GM21381 (cell line): ENCODE results near the gene KRTAP22-2.

ENCODE experiments used
- ATAC-seq: cut with Tn5 transposase; IDR thresholded peaks from one replicate; pipeline ENCODE4 v1.9.1; 2021; ENCODE audit warnings: mild to moderate bottlenecking, moderate library complexity; ENCODE audit not compliant: unreplicated experiment

KRTAP22-2 gene

DNA sequence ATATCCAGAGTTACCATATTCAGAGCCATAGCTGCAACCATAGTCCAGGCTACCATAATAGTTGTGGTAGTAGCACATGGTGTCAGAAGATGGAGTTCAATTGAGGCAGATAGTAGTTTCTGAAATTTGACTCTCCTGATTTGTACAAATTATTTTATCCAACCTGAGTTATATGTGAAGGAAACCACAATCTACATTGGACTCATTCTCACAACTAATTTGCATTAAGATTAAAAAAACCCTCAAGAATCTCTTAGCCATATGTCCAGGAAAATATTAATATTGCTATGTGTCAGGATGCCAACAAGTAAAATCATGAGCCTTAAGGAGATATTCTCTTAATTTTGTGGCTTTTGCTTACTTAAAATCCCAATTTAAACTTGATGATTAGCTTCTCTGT, at the start of gene KRTAP22-2:
Gene KRTAP22-2 (minus strand): TSS at position 101 of the 400 bp plus-strand sequence.
- ATAC-seq = no peak

DNA sequence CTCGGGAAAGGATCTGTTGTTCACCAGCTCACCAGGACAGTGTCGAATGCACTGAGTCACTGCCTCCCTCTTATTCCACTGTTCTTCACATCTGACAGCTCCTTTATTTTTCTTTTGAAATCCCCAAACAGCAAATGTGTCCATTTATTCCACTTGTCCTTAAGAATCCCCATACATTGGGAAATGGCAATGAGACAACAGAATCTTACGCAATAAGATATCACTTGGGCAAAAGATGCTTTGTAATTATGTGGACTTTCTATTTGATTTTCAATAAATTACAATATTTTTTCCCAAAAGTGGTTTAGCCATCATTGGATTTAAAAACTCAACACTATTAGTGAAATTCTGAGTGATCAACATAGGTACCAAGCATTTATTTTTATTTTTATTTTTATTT, 48.5 kb upstream of the KRTAP22-2 start:
- no peak for ATAC-seq

DNA sequence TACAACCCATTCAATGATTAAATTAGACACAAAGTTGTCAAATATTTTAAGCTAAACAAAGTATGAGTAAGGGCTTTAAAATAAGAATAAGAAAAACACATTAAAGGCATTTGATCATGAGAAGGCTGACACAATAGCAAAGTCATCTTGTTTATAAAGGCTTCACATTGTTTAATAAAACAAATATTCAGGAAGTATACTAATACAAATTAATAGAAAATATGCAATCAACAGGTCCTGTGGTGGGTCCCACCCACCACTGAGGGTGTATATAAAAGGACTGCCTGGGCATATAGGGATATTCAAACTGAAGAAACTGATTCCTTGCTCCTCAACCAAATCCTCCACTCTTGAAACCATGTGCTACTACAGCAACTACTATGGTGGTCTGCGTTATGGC, 44.7 kb upstream of the KRTAP22-2 start, which contains the start of gene KRTAP20-2:
Gene KRTAP20-2 (plus strand): TSS at position 301 of the 400 bp plus-strand sequence. CDS start 58 bp downstream, at position 359.
- ATAC-seq = no peak

DNA sequence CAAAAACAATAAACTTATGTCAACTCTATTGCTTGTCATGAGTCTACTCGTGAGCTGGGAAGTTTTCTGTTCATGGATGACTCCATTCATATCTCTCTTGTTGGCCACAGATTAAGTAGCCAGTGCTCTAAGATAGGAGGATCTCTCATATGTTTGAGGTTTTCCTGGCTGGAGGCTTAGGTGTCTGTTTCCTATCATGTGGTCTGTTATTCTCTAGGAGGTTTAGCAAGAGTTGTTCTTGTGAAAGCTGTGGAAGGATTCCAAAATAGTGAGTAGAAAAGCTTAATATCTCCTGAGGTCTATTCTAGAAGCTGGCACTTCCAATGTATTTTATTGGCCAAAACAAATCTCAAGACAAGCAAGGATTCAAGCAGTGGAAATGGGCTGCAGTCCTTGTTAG, 39.0 kb upstream of the KRTAP22-2 start:
- no peak for ATAC-seq

DNA sequence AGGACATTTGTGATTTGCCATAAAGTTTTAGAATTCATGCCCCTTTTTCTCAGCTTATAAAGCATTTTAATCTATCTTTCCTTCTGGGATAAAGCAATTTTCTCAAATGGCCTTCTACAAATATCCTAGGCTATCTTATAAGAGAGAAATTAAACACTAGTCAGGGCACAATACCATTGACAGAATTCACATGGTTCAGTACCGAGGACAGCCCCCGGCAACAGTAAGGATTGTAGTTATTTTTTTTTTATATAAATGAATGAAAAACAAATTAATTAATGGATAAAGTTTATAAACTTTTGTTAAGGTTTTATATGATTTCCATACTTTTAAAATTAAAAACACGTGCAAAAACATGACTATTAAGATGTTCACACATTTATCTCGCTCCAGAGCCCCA, 37.9 kb upstream of the KRTAP22-2 start:
- no peak for ATAC-seq

DNA sequence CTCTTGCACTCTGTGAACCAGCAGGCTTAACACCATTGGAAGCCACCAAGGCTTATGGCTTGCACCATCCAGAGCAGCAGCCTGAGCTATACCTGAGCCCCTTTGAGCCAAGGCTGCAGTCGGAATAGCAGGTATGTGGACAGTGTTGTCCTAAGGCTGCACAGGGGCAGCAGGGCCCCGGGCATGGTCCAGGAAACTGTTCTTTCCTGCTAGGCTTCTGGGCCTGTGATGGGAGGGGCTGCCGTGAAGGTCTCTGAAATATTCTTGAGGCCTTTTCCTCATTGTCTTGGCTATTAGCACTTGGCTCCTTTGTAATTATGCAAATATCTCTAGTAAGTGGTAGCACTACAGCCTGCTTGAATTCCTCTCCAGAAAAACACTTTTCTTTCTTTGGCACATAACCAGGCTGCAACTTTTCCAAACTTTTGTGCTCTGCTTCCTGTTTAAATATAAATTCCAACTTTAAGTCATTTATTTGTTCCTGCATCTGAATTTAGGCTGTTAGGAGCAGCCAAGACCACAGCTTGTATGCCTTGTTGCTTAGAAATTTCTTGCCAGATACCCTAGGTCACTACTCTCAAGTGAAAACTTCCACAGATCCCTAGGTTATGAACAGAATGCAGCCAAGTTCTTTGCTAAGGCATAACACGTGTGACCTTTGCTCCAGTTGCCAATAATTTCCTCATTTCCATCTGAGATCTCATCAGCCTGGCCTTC, 35.4 kb upstream of the KRTAP22-2 start:
- ATAC-seq = no peak

DNA sequence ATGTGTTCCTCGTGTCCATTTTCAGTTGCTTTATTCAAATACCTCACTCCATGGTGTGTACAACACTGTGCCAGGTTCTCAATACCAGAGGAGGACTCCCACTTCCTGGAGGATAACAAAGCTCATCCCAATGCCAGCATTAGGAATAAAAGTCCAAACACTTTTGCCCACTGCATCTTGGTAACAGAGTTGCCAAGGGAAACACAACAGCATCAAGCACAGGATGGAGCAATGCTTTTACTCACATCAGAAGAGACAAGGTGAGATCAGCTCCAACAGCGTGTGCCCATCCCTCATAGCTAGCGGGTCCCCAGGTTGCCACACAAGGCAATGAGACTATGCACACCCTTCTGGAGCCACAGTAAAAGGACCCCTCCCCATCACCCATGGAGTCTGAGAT, 33.2 kb upstream of the KRTAP22-2 start:
- ATAC-seq = no peak

- no peak for ATAC-seq
Measured at GRCh38 chr21:30620522-30620921, 30.3 kb upstream of the KRTAP22-2 start, which contains the start of gene KRTAP20-4. Gene KRTAP20-4 (plus strand): TSS chr21:30620627.

DNA sequence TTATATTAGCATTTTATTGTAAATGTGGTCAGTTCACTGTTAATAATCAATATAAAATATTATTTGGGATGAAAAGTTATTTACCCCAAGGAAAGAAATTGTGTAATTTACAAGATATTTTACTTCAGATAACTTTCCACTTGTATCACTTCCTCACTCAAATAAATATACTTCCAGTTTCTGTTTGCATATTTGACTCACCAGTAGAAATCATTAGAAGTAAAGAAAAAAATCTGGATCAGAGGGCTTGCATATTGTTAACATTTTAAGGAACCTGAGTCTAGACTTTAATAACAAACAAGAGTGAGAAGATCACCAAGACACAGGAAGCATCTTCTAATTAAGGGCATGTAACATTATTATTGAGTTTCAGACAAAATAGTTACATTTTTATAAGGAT, 29.9 kb upstream of the KRTAP22-2 start:
- ATAC-seq = no peak

GRCh38 chr21:30616125-30616524, 25.9 kb upstream of the KRTAP22-2 start, which contains the start of gene KRTAP20-1:
Gene KRTAP20-1 (plus strand): TSS chr21:30616425. CDS start chr21:30616455, 30 bp downstream.
- ATAC-seq = no peak

GRCh38 chr21:30615199-30615598, 25.0 kb upstream of the KRTAP22-2 start:
- no peak for ATAC-seq

DNA sequence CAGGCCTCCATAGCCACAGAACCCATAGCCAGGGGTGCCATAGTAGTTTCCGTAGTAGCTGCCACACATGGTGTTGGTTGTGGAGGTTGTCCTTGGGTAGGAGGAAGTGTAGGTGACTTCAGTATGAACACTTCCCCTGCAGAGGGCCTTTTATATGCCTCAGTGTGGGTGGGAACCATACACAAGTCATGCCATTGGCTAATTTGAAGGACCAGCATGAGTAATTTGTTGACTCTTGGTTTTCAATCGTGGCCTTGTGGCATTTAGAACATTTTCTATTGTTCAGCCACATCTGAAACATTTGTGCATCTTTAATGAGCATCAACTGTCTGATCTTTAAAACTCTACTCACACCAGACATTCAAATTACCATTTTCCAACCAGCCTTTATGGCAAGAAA, 23.6 kb upstream of the KRTAP22-2 start, which contains the start of gene KRTAP6-1:
Gene KRTAP6-1 (minus strand): TSS at position 95 of the 400 bp plus-strand sequence. CDS start 26 bp downstream, at position 69.
- no peak for ATAC-seq

- ATAC-seq = no peak
Measured at GRCh38 chr21:30612132-30612531, 21.9 kb upstream of the KRTAP22-2 start.

GRCh38 chr21:30605968-30606367, 15.8 kb upstream of the KRTAP22-2 start:
- ATAC-seq = no peak

DNA sequence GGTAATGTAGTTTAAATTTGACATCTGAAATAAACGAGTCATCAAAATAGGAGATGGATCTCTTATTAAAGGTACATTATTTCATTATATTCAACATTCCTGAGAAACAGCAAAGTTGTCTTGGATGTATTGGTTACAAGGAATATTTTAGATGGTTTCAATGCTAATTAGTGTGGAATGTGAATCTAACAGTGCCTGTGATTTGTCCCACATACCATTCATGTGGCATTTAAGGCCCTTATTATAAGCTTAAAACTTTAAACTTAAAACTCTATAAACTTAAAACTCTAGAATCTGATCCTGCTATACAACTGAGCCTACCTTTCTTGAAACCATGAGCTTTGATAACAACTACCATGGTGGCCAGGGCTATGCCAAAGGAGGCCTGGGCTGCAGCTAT, 10.6 kb upstream of the KRTAP22-2 start, which contains the start of gene KRTAP22-1:
Gene KRTAP22-1 (plus strand): TSS at position 301 of the 400 bp plus-strand sequence.
- no peak for ATAC-seq

GRCh38 chr21:30598802-30599201, 8.6 kb upstream of the KRTAP22-2 start, which contains the start of gene KRTAP6-2:
Gene KRTAP6-2 (minus strand): TSS chr21:30598902. CDS start chr21:30598874, 28 bp downstream.
- ATAC-seq = no peak

- ATAC-seq = no peak
Measured at GRCh38 chr21:30592140-30592539, 1.9 kb upstream of the KRTAP22-2 start, which contains the start of gene KRTAP6-3. Gene KRTAP6-3 (plus strand): TSS chr21:30592440. CDS start chr21:30592446, 6 bp downstream.

GRCh38 chr21:30582870-30583269, 7.3 kb downstream of the KRTAP22-2 start:
- no peak for ATAC-seq

DNA sequence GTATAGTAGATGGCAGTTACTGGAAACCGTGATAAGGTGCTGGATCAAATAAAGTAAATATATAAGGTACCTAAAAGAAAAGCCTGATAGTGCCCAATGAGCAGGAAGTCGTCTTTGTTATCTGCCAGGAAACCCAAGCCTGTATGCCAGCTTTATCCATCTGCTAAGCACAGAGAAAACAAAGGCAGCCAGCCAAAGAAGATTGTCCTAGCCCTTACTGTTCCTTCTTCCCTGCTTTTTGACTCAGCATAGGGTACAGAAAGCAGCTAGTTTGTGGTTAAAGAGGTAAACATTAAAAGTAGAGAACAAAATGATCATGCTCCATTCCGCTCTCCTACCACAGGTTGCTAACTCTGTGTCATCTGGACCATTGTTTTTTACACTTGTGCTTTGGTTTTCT, 10.1 kb downstream of the KRTAP22-2 start:
- no peak for ATAC-seq

DNA sequence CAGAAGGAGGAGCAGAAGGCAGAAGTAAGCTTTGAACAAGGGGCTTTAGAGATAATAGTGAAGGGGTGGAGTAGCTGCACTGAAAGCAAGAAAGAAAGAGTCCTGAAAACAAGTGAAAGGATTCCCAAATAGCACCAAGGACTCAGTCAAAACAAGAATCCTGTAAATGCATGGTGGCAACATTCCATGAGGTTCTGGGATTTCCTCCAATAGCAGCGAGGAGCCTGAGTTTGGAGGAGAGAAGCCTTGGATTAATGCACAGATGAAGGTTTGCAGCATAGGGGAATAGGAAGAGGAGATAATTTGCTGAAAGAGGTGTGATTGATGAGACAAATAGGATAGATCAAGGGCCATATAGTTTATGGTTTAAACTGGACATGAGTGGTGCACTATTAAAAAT, 10.9 kb downstream of the KRTAP22-2 start:
- no peak for ATAC-seq

GRCh38 chr21:30577766-30578165, 12.4 kb downstream of the KRTAP22-2 start:
- ATAC-seq = no peak

DNA sequence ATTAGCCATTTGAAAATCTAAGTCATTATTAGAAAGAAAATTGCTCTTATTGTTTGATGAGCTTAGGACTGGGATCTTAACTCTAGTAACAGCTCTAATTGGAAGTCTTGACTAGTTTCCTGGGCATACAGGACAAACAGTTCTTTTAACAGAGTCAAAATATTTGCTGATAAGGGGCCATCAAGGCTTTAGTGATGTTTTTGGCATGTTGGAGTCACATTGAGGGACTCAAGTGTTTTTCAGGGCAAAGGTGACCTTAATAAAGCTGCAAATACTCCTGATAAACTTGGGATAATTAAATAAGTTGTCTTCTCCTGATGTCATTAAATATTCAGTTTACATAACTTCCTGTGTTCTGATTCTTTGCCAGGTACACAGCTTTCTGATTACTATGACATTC, 22.6 kb downstream of the KRTAP22-2 start:
- ATAC-seq = no peak
